GM12891 (cell line): ENCODE results near the gene SNIP1.

Experiments
- PAX5 ChIP-seq: IDR thresholded peaks from 2 replicates; pipeline ENCODE4 v1.6.1; 2011; ENCODE audit warnings: low read length, moderate library complexity, mild to moderate bottlenecking; ENCODE audit not compliant: insufficient read depth, severe bottlenecking
- POLR2A ChIP-seq: IDR thresholded peaks from 2 replicates; pipeline ENCODE4 v1.6.1; 2011; ENCODE audit warnings: low read depth, low read length, control low read depth
- POLR2AphosphoS5 ChIP-seq: IDR thresholded peaks from 2 replicates; pipeline ENCODE4 v1.6.1; 2011; ENCODE audit warnings: low read depth, low read length, control low read depth
- POU2F2 ChIP-seq: IDR thresholded peaks from 2 replicates; pipeline ENCODE4 v1.6.1; 2011; ENCODE audit warnings: low read depth, mild to moderate bottlenecking, control low read depth, low read length, moderate library complexity
- SPI1 ChIP-seq: IDR thresholded peaks from 2 replicates; pipeline ENCODE4 v1.6.1; 2011; ENCODE audit warnings: low read depth, low read length, control low read depth
- TAF1 ChIP-seq: IDR thresholded peaks from 2 replicates; pipeline ENCODE4 v1.6.1; 2011; ENCODE audit warnings: low read depth, low read length, control low read depth

DNA sequence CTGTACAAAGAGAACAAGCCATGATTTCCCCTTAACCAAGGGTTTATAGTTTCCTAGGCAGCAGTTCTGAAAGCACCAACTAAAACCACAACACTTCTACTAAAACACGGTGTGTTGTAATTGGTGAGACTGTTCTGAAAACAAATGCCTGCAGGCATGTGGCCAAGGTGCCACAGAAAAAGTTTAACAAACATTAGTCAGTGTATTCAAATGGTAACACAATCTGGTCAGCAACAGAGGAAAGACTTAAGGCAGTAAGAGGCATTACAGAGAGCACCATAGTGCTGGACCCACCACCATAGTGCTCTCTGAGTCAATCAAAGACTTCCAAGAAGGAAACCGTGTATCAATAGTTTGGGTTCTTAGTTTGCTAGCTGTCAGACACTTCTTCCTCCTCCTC lies 16.7 kb downstream of the SNIP1 start:
- no peak for TF ChIP-seq POLR2A
- TF ChIP-seq TAF1, result no peak
- no peak for TF ChIP-seq POU2F2
- TF ChIP-seq POLR2AphosphoS5, result no peak
- TF ChIP-seq PAX5, result no peak
- TF ChIP-seq SPI1, result no peak
